HEK293T (cell line): Measurements from ENCODE around the gene TAF3.

ENCODE experiments used
- ELF4 ChIP-seq: fragments of 450-650 bp; IDR thresholded peaks from 2 replicates; pipeline ENCODE4 v1.6.1; 2017; ENCODE audit warnings: antibody characterized with exemption
- FOXK2 ChIP-seq: fragments of 450-650 bp; IDR thresholded peaks from 2 replicates; pipeline ENCODE4 v1.6.1; 2016; ENCODE audit warnings: mild to moderate bottlenecking
- FOXM1 ChIP-seq: fragments of 450-650 bp; IDR thresholded peaks from 2 replicates; pipeline ENCODE4 v1.6.1; 2017; ENCODE audit warnings: mild to moderate bottlenecking, borderline replicate concordance
- SUZ12 ChIP-seq: fragments of 450-650 bp; IDR thresholded peaks from 2 replicates; pipeline ENCODE4 v1.6.1; 2016; ENCODE audit warnings: mild to moderate bottlenecking

- TF ChIP-seq ELF4, result no peak
- no peak for TF ChIP-seq FOXK2
- no peak for TF ChIP-seq FOXM1
- TF ChIP-seq SUZ12, result no peak
Measured at GRCh38 chr10:7915923-7916536, 97.7 kb downstream of the TAF3 start.
